ENCODE data around the gene FAM13A.

GRCh38 chr4:88821522-88821921 is 235.5 kb downstream of the FAM13A start:
- TF ChIP-seq POLR2A (IDR thresholded peaks at IDR 0.05; ENCODE audit: extremely low read depth, insufficient read length) (no peak), MAX (IDR thresholded peaks at IDR 0.05; ENCODE audit: low read depth, low read length) (no peak)
